GM12872 (cell line): Measurements from ENCODE around the gene TEFM.

Source experiments
- CTCF ChIP-seq: IDR thresholded peaks from 3 replicates; pipeline ENCODE4 v1.5.1; 2011; ENCODE audit warnings: low read depth, mild to moderate bottlenecking, low read length, moderate library complexity; ENCODE audit not compliant: insufficient read depth

The TEFM gene

GRCh38 chr17:30915833-30916611 lies 10.0 kb upstream of the TEFM start:
- TF ChIP-seq CTCF: no peak

GRCh38 chr17:30913955-30914354 lies 7.9 kb upstream of the TEFM start:
- TF ChIP-seq CTCF: no peak

GRCh38 chr17:30908717-30909420 lies 2.8 kb upstream of the TEFM start:
- no peak for TF ChIP-seq CTCF

- TF ChIP-seq CTCF: no peak
Measured at GRCh38 chr17:30905742-30906100, 317 bp downstream of the TEFM start.

DNA sequence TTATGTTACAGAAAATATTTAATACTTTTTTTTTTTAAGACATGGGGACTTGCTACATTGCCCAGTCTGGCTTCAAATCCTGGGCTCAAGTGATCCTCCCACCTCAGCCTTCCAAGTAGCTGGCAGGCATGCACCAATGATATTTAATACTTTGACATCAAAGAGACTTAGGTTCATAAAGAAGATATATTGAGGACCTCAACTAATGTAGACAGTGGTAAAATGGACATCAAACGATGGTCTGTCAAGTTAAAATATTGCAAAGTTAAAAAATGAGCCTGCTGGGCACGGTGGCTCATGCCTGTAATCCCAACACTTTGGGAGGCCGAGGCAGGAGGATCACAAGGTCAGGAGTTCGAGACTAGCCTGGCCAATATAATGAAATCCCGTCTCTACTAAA lies 8.7 kb downstream of the TEFM start:
- no peak for TF ChIP-seq CTCF

GRCh38 chr17:30894236-30894635 lies 11.8 kb downstream of the TEFM start:
- TF ChIP-seq CTCF: no peak

- no peak for TF ChIP-seq CTCF
Measured at GRCh38 chr17:30886187-30886586, 19.9 kb downstream of the TEFM start.
